IPS-20b (cell line): Measurements from ENCODE around the gene MEGF6.

Experiments
- H3K27ac ChIP-seq: one replicate; pipeline ENCODE4 v1.5.1; 2013; ENCODE audit warnings: low read length
- H3K27me3 ChIP-seq: 2 replicates; pipeline ENCODE4 v1.6.1; 2013; ENCODE audit warnings: mild to moderate bottlenecking, low read length, inconsistent platforms; ENCODE audit not compliant: insufficient read depth
- H3K36me3 ChIP-seq: 2 replicates; pipeline ENCODE4 v1.6.1; 2013; ENCODE audit warnings: low read depth, mild to moderate bottlenecking, inconsistent platforms, low read length, moderate library complexity; ENCODE audit not compliant: insufficient read depth
- H3K4me1 ChIP-seq: 2 replicates; pipeline ENCODE4 v1.6.1; 2013; ENCODE audit warnings: mild to moderate bottlenecking, control low read depth, inconsistent platforms, low read length, moderate library complexity; ENCODE audit not compliant: insufficient read depth
- H3K4me3 ChIP-seq: 2 replicates; pipeline ENCODE4 v1.5.1; 2013; ENCODE audit warnings: mild to moderate bottlenecking, low read length, inconsistent platforms
- H3K9ac ChIP-seq: 2 replicates; pipeline ENCODE4 v1.6.1; 2013; ENCODE audit warnings: low read depth, mild to moderate bottlenecking, inconsistent platforms, low read length, moderate library complexity
- H3K9me3 ChIP-seq: 2 replicates; pipeline ENCODE4 v1.6.1; 2013; ENCODE audit warnings: mild to moderate bottlenecking, low read depth, low read length, inconsistent platforms; ENCODE audit not compliant: insufficient read depth

MEGF6 gene

DNA sequence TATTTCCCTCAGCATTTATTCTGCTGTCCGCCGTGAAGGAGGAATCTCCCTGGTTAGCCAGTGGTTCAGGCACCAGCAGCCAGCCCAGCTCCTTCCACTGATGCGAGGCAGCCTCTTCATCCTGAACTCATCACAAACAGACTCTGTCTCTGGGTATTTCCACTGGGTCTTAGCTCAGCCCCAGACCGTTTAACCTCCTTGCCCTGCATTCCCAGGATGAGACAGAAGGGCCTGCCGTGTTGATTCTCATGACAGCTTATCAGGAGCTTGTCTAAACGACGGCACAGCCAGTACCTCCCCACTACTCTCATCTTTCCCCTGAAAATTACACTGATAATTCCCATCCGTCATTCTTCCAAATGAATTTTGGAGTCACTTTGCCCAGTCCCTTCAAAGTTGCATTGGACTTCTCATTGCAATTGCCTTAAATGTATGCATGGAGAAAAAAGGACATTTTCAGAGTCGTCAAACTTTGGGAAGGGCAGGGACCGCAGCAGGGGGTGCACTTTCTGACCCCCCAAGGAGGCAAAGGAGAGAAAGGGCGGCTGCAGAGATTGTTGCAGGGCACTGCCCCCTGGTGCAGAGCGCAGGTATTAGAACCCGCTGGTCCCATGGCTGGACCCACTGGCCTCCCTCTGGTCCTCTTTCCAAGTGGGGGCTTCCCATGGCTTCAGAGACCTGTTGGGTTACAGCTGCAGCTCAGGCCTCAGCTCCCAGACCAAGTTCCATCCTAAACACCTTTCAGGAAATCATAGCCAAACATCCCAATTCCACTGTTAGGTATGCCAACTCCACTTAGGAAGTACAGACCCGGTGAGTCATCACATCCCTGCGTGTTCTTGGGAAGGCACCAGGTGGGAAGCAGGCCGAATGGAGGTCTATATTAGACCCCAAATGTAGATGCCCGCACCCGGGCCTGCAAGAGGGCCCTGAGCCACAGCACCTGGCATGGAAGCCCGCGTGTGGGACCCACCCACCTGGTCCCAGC, 3.7 kb upstream of the MEGF6 start:
- Histone ChIP-seq H3K4me1 (peaks cover 13% of the 10 kb centered on the region), H3K36me3 (no peaks in the 10 kb centered on the region), H3K27ac (no peak overlapping the region), H3K4me3 (no peak overlapping the region), H3K9me3 (no peaks in the 10 kb centered on the region), H3K9ac (no peak overlapping the region), H3K27me3 (peaks cover 27% of the 10 kb centered on the region)

GRCh38 chr1:3612123-3612522, 815 bp upstream of the MEGF6 start:
- Histone ChIP-seq H3K9ac (no peak overlapping the region), H3K9me3 (no peaks in the 10 kb centered on the region), H3K36me3 (no peaks in the 10 kb centered on the region), H3K4me3 (peak overlapping the region; percentile 54; the same call in 1 of the 2 replicates), H3K4me1 (peaks cover 16% of the 10 kb centered on the region), H3K27me3 (peaks cover 24% of the 10 kb centered on the region), H3K27ac (no peak overlapping the region)

GRCh38 chr1:3610527-3611169, 660 bp downstream of the MEGF6 start:
- Histone ChIP-seq H3K27me3 (peaks cover 24% of the 10 kb centered on the region), H3K9ac (peak overlapping the region; percentile 67; the same call in 1 of the 2 replicates), H3K36me3 (no peaks in the 10 kb centered on the region), H3K4me1 (peaks cover 16% of the 10 kb centered on the region), H3K4me3 (peak overlapping the region; percentile 74), H3K27ac (no peak overlapping the region), H3K9me3 (no peaks in the 10 kb centered on the region)

DNA sequence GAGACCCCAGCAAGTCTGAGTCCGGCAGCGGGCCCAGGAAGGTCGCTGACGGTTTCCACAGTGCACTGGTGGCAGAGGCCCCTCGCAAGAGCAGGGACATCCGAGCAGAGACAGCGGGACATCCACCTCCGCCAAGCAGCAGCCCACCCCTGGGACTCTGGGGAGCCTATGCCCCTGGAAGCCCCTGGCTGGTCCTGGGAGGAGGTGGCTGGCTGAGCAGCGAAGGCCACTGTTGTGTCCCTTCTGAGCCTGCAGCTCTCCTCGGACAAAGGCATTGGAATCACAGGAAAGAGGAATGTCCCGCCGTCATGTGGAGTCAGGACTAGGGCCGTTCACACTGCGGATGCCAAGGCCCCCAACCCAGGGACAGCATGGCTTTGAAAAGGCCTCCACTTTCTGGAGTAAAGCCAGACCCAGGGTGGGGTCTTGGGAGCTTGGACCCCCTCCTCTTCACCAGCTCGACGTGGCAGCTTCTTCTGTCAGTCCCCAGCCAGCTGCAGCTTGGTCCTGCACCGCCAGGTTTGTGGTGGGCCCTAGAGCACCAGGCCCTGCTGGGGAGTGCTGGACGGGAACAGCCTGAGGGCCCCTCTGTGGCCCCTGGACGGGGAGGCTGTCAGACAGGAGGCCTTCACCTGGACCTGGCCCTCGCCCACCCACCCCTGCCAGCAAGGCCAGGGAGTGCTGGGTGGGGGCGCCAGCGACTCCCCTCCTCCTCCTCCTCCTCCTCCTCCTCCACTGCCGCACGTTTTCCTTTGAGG, 1.4 kb downstream of the MEGF6 start:
- Histone ChIP-seq H3K4me3 (peak overlapping the region; percentile 74), H3K36me3 (no peaks in the 10 kb centered on the region), H3K9ac (peak overlapping the region; percentile 67; the same call in 1 of the 2 replicates), H3K9me3 (no peaks in the 10 kb centered on the region), H3K4me1 (peaks cover 16% of the 10 kb centered on the region), H3K27ac (no peak overlapping the region), H3K27me3 (peaks cover 24% of the 10 kb centered on the region)

- H3K27ac ChIP-seq = no peak overlapping the region
- H3K9me3 ChIP-seq = no peaks in the 10 kb centered on the region
- H3K4me3 ChIP-seq = no peak overlapping the region
- peaks cover 24% of the 10 kb centered on the region for H3K27me3 ChIP-seq
- H3K36me3 ChIP-seq = no peaks in the 10 kb centered on the region
- peaks cover 11% of the 10 kb centered on the region for H3K4me1 ChIP-seq
- no peak overlapping the region for H3K9ac ChIP-seq
Observed at GRCh38 chr1:3609016-3609768, 2.1 kb downstream of the MEGF6 start.

DNA sequence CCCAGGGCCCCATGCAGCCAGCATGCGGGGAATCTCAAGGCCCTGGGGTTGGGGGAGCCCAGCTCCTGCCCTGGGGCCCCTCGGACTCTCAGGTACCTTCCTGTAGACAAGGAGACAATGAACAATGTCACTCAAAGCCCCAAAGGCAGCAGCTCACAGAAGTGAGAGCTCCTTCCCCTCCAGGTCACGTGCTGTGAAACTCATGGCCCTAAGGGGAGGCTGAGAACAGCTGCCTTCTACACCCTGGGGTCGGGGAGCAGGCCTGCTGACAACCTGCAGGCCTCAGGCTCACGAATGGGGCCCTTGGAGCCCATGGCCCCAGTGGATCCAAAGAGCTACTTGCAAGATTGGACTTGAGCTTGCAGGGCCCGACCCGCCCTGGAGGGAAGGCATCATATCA, 3.2 kb downstream of the MEGF6 start:
- Histone ChIP-seq H3K27ac (no peak overlapping the region), H3K4me3 (no peak overlapping the region), H3K9ac (no peak overlapping the region), H3K36me3 (no peaks in the 10 kb centered on the region), H3K27me3 (peaks cover 22% of the 10 kb centered on the region), H3K9me3 (no peaks in the 10 kb centered on the region), H3K4me1 (peaks cover 6% of the 10 kb centered on the region; the same call in 1 of the 2 replicates)

DNA sequence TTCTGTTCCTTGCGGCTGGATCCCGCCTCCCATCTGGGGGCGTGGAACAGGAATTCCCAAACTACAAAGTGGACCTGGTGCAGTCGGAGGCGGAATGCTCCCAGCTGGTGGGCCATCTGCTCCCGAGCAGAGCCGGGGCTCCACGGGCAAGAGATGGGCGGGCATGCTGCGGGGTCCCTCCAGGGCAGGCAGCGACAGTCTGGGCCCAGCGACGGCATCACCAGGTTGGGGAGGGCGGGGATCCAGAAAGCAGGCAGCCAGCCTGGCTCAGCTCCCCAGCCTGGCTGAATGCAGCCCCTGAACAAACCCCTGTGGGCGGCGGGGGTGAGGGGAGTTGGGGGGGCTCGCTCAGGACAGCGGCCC, 3.6 kb downstream of the MEGF6 start:
- Histone ChIP-seq H3K27me3 (peaks cover 17% of the 10 kb centered on the region), H3K9ac (no peak overlapping the region), H3K36me3 (no peaks in the 10 kb centered on the region), H3K4me3 (no peak overlapping the region), H3K27ac (no peak overlapping the region), H3K9me3 (no peaks in the 10 kb centered on the region), H3K4me1 (peaks cover 4% of the 10 kb centered on the region; the same call in 1 of the 2 replicates)

DNA sequence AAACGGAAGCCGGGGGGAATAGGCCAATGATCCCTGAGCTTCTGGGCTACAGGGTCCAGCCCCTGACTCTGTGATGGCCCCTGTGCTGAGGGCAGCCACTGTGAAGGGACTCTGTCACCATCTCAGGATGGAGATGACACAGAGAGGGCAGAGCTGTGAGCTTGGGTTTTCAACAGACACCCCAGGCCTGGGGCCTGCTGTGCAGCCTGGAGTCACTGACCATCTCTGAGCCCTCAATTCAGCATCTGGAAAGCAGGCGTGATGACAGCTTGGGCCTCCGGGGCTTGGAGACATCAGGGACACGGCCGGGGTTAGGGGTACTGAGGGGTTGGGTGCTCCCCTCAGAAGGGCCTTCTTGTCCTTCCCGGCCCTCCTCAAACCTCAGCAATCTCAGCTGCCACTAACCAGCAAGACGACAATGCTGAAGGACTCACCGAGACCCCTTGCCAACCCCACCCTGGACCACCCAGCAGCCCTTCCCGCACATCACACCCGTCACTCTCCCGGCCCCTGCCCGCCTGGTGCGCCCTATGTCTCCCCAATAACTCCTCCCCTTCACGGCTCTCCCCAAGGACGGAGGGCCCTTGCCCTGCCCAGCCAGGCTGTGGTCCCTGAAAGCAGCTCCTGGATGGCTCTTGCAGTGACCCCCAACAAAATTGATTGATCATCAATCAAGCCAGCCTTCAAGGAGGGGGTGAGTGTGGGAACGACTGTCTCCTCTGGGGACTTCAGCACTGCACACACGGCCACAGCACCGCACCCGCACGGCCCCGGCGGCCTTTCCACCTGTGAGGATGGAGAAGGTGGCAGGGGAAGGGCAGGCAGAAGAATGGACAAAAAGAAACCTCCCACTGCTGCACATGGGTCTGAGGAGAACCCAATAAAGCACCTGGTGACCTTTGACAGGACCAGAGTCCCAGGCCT, 4.3 kb downstream of the MEGF6 start:
- no peaks in the 10 kb centered on the region for H3K9me3 ChIP-seq
- H3K36me3 ChIP-seq = no peaks in the 10 kb centered on the region
- no peak overlapping the region for H3K9ac ChIP-seq
- H3K4me1 ChIP-seq = peaks cover 4% of the 10 kb centered on the region; the same call in 1 of the 2 replicates
- no peak overlapping the region for H3K4me3 ChIP-seq
- H3K27me3 ChIP-seq = peaks cover 11% of the 10 kb centered on the region
- no peak overlapping the region for H3K27ac ChIP-seq

DNA sequence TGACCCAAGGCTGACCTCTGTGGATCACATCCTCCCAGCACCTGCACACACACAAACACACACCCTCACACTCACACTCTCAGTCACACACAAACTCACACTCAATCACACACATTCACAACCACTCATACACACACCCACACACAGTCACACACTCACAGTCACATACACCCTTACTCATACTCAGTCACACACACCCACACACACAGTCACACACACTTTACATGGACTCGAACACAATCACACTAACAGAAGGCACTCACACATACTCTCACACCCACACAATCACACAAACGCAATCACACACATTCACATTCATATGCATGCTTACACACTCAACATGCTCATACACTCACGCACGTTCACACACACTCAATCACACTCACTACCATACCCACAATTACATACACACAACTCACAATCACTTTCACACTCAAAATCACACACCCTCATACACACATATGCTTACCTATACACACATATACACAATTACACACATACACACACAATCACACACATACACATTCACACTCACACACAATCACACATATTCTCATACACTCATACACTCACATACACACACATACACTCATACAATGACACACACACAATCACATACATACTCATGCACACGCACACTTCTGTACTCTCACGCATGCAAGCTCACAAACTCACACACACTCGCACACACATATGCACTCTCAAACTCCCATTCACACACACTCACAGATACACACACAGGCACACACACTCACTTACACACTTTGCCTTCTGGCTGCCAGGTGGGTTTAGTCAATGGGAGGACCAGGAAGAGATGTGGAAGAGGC, 6.1 kb downstream of the MEGF6 start:
- H3K4me3 ChIP-seq = no peak overlapping the region
- no peak overlapping the region for H3K9ac ChIP-seq
- H3K4me1 ChIP-seq = peaks cover 4% of the 10 kb centered on the region; the same call in 1 of the 2 replicates
- no peaks in the 10 kb centered on the region for H3K36me3 ChIP-seq
- no peak overlapping the region for H3K27ac ChIP-seq
- no peaks in the 10 kb centered on the region; the same call in 1 of the 2 replicates for H3K27me3 ChIP-seq
- H3K9me3 ChIP-seq = no peaks in the 10 kb centered on the region
